WTC11 (cell line): ENCODE results near the gene BMPR1B.

Source experiments
- FOXJ3 ChIP-seq: sonication (generic); formaldehyde crosslinking; IDR thresholded peaks from 2 replicates; pipeline ENCODE4 v1.9.0; 2021; ENCODE audit warnings: missing genetic modification reagents, mild to moderate bottlenecking, borderline replicate concordance
- GABPB1 ChIP-seq: sonication (generic); formaldehyde crosslinking; IDR thresholded peaks from 2 replicates; pipeline ENCODE4 v1.8.1; 2023; ENCODE audit warnings: mild to moderate bottlenecking, missing genetic modification reagents
- IRF2 ChIP-seq: sonication (generic); formaldehyde crosslinking; IDR thresholded peaks from 2 replicates; pipeline ENCODE4 v1.8.0; 2022; ENCODE audit warnings: low read depth, missing genetic modification reagents, borderline replicate concordance
- ZNF416 ChIP-seq: fragments of 250-450 bp; sonication (Bioruptor Pico); IDR thresholded peaks from 2 replicates; pipeline ENCODE4 v1.9.0; 2021; ENCODE audit warnings: mild to moderate bottlenecking, inconsistent platforms
- TF ChIP-seq, protein P1 (sequence below): fragments of 200-600 bp; IDR thresholded peaks from 2 replicates; pipeline ENCODE4 v1.8.0; 2022; ENCODE audit warnings: antibody characterized with exemption
- TF ChIP-seq, protein P2 (sequence below): sonication (generic); formaldehyde crosslinking; IDR thresholded peaks from 2 replicates; pipeline ENCODE4 v1.8.1; 2023; ENCODE audit warnings: mild to moderate bottlenecking, missing genetic modification reagents
- TF ChIP-seq, protein P3 (sequence below): sonication (generic); formaldehyde crosslinking; IDR thresholded peaks from 2 replicates; pipeline ENCODE4 v1.8.1; 2023; ENCODE audit warnings: mild to moderate bottlenecking, missing genetic modification reagents, moderate library complexity
- TF ChIP-seq, protein P4 (sequence below): sonication (generic); formaldehyde crosslinking; IDR thresholded peaks from 2 replicates; pipeline ENCODE4 v1.8.1; 2022; ENCODE audit warnings: low read depth, missing genetic modification reagents, borderline replicate concordance
- TF ChIP-seq, protein P5 (sequence below): sonication (generic); formaldehyde crosslinking; IDR thresholded peaks from 2 replicates; pipeline ENCODE4 v1.8.0; 2022; ENCODE audit warnings: mild to moderate bottlenecking, missing genetic modification reagents

DNA sequence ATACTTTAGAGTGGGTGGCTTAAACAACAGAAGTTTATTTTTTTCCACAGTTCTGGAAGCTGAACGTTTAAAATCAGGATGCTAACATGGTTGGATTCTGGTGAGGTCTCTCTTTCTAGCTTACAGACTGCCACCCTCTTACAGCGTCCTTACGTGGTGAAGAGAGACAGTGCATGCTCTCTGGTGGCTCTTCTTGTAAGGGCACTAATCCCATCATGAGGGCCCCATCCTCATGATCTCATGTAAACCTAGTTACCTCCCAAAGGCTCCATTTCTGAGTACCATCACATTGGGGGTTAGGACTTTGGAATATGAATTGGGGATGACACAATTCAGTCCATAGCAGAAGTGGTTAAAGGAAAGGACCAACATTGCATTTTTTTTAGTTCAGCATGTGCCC lies 132.8 kb downstream of the BMPR1B start:
- TF ChIP-seq, protein P1, sequence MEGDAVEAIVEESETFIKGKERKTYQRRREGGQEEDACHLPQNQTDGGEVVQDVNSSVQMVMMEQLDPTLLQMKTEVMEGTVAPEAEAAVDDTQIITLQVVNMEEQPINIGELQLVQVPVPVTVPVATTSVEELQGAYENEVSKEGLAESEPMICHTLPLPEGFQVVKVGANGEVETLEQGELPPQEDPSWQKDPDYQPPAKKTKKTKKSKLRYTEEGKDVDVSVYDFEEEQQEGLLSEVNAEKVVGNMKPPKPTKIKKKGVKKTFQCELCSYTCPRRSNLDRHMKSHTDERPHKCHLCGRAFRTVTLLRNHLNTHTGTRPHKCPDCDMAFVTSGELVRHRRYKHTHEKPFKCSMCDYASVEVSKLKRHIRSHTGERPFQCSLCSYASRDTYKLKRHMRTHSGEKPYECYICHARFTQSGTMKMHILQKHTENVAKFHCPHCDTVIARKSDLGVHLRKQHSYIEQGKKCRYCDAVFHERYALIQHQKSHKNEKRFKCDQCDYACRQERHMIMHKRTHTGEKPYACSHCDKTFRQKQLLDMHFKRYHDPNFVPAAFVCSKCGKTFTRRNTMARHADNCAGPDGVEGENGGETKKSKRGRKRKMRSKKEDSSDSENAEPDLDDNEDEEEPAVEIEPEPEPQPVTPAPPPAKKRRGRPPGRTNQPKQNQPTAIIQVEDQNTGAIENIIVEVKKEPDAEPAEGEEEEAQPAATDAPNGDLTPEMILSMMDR: no peak
- TF ChIP-seq, protein P2, sequence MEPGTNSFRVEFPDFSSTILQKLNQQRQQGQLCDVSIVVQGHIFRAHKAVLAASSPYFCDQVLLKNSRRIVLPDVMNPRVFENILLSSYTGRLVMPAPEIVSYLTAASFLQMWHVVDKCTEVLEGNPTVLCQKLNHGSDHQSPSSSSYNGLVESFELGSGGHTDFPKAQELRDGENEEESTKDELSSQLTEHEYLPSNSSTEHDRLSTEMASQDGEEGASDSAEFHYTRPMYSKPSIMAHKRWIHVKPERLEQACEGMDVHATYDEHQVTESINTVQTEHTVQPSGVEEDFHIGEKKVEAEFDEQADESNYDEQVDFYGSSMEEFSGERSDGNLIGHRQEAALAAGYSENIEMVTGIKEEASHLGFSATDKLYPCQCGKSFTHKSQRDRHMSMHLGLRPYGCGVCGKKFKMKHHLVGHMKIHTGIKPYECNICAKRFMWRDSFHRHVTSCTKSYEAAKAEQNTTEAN (CRISPR knock-in tag): no peak
- TF ChIP-seq GABPB1 (CRISPR knock-in tag) (no peak), FOXJ3 (CRISPR knock-in tag) (no peak), IRF2 (CRISPR knock-in tag) (no peak), ZNF416 (CRISPR knock-in tag) (no peak)
- TF ChIP-seq, protein P3, sequence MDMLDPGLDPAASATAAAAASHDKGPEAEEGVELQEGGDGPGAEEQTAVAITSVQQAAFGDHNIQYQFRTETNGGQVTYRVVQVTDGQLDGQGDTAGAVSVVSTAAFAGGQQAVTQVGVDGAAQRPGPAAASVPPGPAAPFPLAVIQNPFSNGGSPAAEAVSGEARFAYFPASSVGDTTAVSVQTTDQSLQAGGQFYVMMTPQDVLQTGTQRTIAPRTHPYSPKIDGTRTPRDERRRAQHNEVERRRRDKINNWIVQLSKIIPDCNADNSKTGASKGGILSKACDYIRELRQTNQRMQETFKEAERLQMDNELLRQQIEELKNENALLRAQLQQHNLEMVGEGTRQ: no peak
- TF ChIP-seq, protein P4, sequence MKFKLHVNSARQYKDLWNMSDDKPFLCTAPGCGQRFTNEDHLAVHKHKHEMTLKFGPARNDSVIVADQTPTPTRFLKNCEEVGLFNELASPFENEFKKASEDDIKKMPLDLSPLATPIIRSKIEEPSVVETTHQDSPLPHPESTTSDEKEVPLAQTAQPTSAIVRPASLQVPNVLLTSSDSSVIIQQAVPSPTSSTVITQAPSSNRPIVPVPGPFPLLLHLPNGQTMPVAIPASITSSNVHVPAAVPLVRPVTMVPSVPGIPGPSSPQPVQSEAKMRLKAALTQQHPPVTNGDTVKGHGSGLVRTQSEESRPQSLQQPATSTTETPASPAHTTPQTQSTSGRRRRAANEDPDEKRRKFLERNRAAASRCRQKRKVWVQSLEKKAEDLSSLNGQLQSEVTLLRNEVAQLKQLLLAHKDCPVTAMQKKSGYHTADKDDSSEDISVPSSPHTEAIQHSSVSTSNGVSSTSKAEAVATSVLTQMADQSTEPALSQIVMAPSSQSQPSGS (CRISPR knock-in tag): no peak
- TF ChIP-seq, protein P5, sequence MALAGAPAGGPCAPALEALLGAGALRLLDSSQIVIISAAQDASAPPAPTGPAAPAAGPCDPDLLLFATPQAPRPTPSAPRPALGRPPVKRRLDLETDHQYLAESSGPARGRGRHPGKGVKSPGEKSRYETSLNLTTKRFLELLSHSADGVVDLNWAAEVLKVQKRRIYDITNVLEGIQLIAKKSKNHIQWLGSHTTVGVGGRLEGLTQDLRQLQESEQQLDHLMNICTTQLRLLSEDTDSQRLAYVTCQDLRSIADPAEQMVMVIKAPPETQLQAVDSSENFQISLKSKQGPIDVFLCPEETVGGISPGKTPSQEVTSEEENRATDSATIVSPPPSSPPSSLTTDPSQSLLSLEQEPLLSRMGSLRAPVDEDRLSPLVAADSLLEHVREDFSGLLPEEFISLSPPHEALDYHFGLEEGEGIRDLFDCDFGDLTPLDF (CRISPR knock-in tag): no peak
